ENCODE data around the gene NAALAD2. TPM values are rescaled to one million over a fixed set of nuclear protein-coding genes. Genes with fewer than 3 reads are reported as not detected.

The NAALAD2 gene
- total RNA-seq (2022; extraction: Qiagen RNA extraction; ENCODE audit: low read depth): not detected in 5 replicates

GRCh38 chr11:90134478-90135003 lies at the start of gene NAALAD2:
NAALAD2 (plus strand) TSS chr11:90134663; CDS start chr11:90134759, 96 bp downstream.

GRCh38 chr11:90085650-90086049 lies 48.8 kb upstream of the NAALAD2 start, which contains the start of gene UBTFL1:
UBTFL1 (plus strand) TSS chr11:90085950; CDS start chr11:90085950, 0 bp downstream.

DNA sequence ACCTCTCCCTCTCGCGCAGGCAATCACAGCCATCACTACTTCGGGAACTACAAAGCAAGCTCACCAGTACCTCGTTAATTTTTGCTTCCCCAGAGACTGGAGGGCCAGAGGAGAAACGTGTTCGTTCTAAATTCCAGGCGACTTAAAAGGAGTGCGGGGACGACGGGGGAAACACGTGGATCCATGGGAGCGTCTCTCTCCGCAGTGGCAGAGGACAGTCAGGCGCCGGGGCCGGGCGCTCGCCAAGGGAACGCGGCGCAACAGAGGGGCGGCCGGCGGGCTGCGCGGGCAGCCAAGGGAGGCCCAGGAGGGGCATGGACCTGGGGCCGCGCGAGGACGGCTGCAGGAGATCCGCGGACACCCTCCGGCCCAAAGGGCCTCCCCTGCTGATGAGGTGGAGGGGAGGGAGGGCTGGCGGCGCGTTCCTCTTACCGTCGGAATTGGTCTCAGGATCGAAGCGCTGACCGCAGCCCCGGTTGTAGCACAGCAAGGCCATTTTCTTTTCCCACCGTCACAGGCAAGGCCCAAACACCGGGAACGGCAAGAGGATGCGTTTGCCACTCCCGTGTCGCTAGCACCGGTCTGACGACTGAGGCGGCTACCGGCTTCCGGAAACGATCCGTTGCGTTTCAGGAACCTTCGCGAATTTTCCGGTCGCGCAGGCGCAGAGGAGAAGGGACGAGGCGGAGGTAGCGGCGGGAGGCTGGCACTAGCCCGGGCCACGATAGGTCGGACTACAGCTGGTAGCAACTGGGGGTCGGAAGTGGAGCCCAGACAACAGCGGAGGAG lies 88.2 kb downstream of the NAALAD2 start, which contains the start of gene CHORDC1:
Gene CHORDC1, minus strand, starts transcription at position 591 of the 789 bp plus-strand sequence. Its CDS starts 95 bp downstream, at position 496.

Other genes with a start within 250 kb of the NAALAD2 start
- gene TRIM49D1, start 212.4 kb upstream of the NAALAD2 start, total RNA-seq (2022; extraction: Qiagen RNA extraction; ENCODE audit: low read depth): not detected in 5 replicates
- gene TRIM49D2, start 210.6 kb upstream of the NAALAD2 start, total RNA-seq (2022; extraction: Qiagen RNA extraction; ENCODE audit: low read depth): not detected in 5 replicates
- not detected in 5 replicates for gene TRIM64, start 168.6 kb upstream of the NAALAD2 start, total RNA-seq (2022; extraction: Qiagen RNA extraction; ENCODE audit: low read depth)
- not detected in 5 replicates for gene TRIM49C, start 103.6 kb upstream of the NAALAD2 start, total RNA-seq (2022; extraction: Qiagen RNA extraction; ENCODE audit: low read depth)
- not detected in 5 replicates for gene UBTFL1, start 48.7 kb upstream of the NAALAD2 start, total RNA-seq (2022; extraction: Qiagen RNA extraction; ENCODE audit: low read depth)
- gene CHORDC1, start 88.4 kb downstream of the NAALAD2 start, total RNA-seq (2022; extraction: Qiagen RNA extraction; ENCODE audit: low read depth): 97.1 to 131 TPM (median 109 TPM) in 5 replicates